ENCODE results near the gene MAPK6.
A peak's percentile ranks its signal among the peaks of the same experiment; 100 is the strongest.

Gene MAPK6

GRCh38 chr15:52068004-52068615 is 49.1 kb downstream of the MAPK6 start:
- no peak overlapping the region for H3K27ac ChIP-seq

GRCh38 chr15:52069559-52069958 is 50.5 kb downstream of the MAPK6 start:
- TF ChIP-seq, protein P1, sequence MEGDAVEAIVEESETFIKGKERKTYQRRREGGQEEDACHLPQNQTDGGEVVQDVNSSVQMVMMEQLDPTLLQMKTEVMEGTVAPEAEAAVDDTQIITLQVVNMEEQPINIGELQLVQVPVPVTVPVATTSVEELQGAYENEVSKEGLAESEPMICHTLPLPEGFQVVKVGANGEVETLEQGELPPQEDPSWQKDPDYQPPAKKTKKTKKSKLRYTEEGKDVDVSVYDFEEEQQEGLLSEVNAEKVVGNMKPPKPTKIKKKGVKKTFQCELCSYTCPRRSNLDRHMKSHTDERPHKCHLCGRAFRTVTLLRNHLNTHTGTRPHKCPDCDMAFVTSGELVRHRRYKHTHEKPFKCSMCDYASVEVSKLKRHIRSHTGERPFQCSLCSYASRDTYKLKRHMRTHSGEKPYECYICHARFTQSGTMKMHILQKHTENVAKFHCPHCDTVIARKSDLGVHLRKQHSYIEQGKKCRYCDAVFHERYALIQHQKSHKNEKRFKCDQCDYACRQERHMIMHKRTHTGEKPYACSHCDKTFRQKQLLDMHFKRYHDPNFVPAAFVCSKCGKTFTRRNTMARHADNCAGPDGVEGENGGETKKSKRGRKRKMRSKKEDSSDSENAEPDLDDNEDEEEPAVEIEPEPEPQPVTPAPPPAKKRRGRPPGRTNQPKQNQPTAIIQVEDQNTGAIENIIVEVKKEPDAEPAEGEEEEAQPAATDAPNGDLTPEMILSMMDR (conservative IDR thresholded peaks at IDR 0.05), result no peak
- H3K27ac ChIP-seq, result no peak overlapping the region

More at GRCh38 chr15:52068004-52068615, 49.1 kb downstream of the MAPK6 start:
- TF ChIP-seq, protein P1 (conservative IDR thresholded peaks at IDR 0.05), result no peak

DNA sequence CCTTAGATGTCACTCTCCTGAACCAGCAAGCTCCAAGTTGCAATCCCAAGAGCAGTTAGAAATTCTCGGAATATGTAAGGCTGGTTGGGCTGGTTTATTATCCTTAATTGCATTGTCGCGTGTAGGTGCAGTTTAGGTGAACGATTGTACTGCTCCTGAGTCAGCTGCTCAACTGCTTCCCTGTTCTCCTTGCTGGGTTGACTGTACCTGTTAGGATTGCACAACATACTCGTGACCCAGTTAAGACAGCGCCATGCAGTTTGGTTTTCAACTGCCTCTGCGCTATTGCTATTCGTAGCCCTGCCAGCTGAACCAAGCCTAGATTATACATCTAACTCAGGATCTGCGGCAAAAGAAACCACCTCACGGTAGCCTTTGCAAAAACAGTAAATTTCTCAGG is 52.6 kb downstream of the MAPK6 start:
- TF ChIP-seq, protein P1 (conservative IDR thresholded peaks at IDR 0.05), result no peak
- no peak overlapping the region; the same call in 1 of the 2 replicates for H3K27ac ChIP-seq

- TF ChIP-seq, protein P1 (conservative IDR thresholded peaks at IDR 0.05), result no peak
- H3K27ac ChIP-seq, result peak overlapping the region; percentile 18; the same call in 1 of the 2 replicates
Observed at GRCh38 chr15:52076889-52077781, 58.1 kb downstream of the MAPK6 start.

DNA sequence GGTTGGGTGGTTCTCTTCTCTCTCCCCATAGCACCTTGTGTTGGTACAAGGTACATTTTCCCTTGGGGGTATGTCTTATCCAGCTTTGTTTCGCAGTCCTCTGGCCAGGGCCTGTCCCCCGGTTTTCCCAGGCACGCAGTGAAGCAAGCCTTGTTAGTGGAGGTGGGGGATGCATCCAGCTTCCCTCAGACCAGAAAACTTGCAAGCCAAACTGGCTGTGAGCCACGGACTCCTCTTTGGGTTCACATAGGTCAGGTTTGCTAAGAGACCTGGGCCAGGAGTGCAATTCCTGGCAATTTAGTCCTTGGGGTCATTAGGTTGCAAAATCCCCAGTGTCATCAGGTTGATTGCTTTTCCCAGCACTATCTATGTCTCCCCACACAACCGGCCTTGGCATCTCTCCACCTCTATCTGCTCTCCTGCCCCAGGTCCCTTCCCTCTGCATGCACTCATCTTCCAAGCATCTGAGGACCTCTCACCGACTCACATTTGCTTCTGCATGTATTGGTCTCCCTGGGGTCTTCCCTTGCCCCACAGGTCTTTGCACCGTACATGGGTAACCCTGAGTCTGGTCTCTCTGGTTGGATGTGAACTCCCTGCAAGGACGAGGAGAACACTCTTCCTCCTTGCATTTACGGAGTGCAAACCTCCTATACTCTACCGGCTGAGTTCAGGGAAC is 59.3 kb downstream of the MAPK6 start:
- TF ChIP-seq, protein P1 (conservative IDR thresholded peaks at IDR 0.05), result no peak
- H3K27ac ChIP-seq, result peak overlapping the region; percentile 18; the same call in 1 of the 2 replicates

- H3K27ac ChIP-seq, result no peak overlapping the region
- TF ChIP-seq, protein P1 (conservative IDR thresholded peaks at IDR 0.05), result peak; percentile 86
Observed at GRCh38 chr15:52078876-52079700, 60.1 kb downstream of the MAPK6 start.

Data from VCaP (cell line).